H9 (cell line): Measurements from ENCODE around the gene GGT6. TPM values are rescaled to one million over a fixed set of nuclear protein-coding genes. Genes with fewer than 3 reads are reported as not detected.

Experiments
- DNase-seq: peaks from one replicate; pipeline ENCODE4 v3.0.0-alpha.2; 2017
- H2AFZ ChIP-seq: one replicate; pipeline ENCODE4 v1.6.1; 2013; ENCODE audit warnings: mild to moderate bottlenecking, low read length, control low read depth, moderate library complexity
- H2AK5ac ChIP-seq: 2 replicates; pipeline ENCODE4 v1.6.1; 2013; ENCODE audit warnings: low read length, control low read depth, mixed read lengths; ENCODE audit not compliant: insufficient read length
- H2BK120ac ChIP-seq: one replicate; pipeline ENCODE4 v1.6.1; 2013; ENCODE audit warnings: low read depth, mild to moderate bottlenecking, low read length, control low read depth, inconsistent platforms; ENCODE audit not compliant: poor library complexity, severe bottlenecking
- H2BK12ac ChIP-seq: 2 replicates; pipeline ENCODE4 v1.6.1; 2013; ENCODE audit warnings: low read length, control low read depth, mixed read lengths, low read depth; ENCODE audit not compliant: insufficient read length
- H2BK15ac ChIP-seq: 2 replicates; pipeline ENCODE4 v1.6.1; 2013; ENCODE audit warnings: low read depth, low read length, control low read depth
- H2BK20ac ChIP-seq: one replicate; pipeline ENCODE4 v1.6.1; 2013; ENCODE audit warnings: low read depth, mild to moderate bottlenecking, low read length, control low read depth, inconsistent platforms; ENCODE audit not compliant: poor library complexity, severe bottlenecking
- H2BK5ac ChIP-seq: 2 replicates; pipeline ENCODE4 v1.6.1; 2013; ENCODE audit warnings: low read length, control low read depth, mixed read lengths; ENCODE audit not compliant: insufficient read length
- H3K14ac ChIP-seq: 2 replicates; pipeline ENCODE4 v1.6.1; 2013; ENCODE audit warnings: low read length, control low read depth; ENCODE audit not compliant: insufficient read depth
- H3K18ac ChIP-seq: 2 replicates; pipeline ENCODE4 v1.6.1; 2013; ENCODE audit warnings: low read depth, mild to moderate bottlenecking, mixed read lengths, low read length, control low read depth; ENCODE audit not compliant: insufficient read length
- H3K23ac ChIP-seq: 2 replicates; pipeline ENCODE4 v1.6.1; 2013; ENCODE audit warnings: low read length, control low read depth, mixed read lengths, low read depth; ENCODE audit not compliant: insufficient read length
- H3K23me2 ChIP-seq: 2 replicates; pipeline ENCODE4 v1.6.1; 2013; ENCODE audit warnings: low read depth, mild to moderate bottlenecking, mixed read lengths, low read length, control low read depth; ENCODE audit not compliant: insufficient read length, poor library complexity, severe bottlenecking
- H3K27ac ChIP-seq: 2 replicates; pipeline ENCODE4 v1.5.1; 2013; ENCODE audit warnings: low read length, control low read depth, mixed read lengths, low read depth; ENCODE audit not compliant: insufficient read length
- H3K27me3 ChIP-seq: 2 replicates; pipeline ENCODE4 v1.6.1; 2013; ENCODE audit warnings: low read length, control low read depth, inconsistent platforms; ENCODE audit not compliant: insufficient read depth
- H3K4ac ChIP-seq: 2 replicates; pipeline ENCODE4 v1.6.1; 2013; ENCODE audit warnings: low read depth, mild to moderate bottlenecking, control low read depth, inconsistent platforms, low read length, moderate library complexity
- H3K4me1 ChIP-seq: 2 replicates; pipeline ENCODE4 v1.6.1; 2013; ENCODE audit warnings: low read length, control low read depth, inconsistent platforms; ENCODE audit not compliant: insufficient read depth
- H3K4me2 ChIP-seq: 2 replicates; pipeline ENCODE4 v1.6.1; 2013; ENCODE audit warnings: low read length, control low read depth, mixed read lengths; ENCODE audit not compliant: insufficient read length, insufficient read depth
- H3K56ac ChIP-seq: 2 replicates; pipeline ENCODE4 v1.6.1; 2013; ENCODE audit warnings: low read depth, mild to moderate bottlenecking, mixed read lengths, low read length, control low read depth; ENCODE audit not compliant: insufficient read length
- H3K79me1 ChIP-seq: 2 replicates; pipeline ENCODE4 v1.6.1; 2013; ENCODE audit warnings: low read depth, mild to moderate bottlenecking, moderate library complexity, low read length, control low read depth, inconsistent platforms; ENCODE audit not compliant: insufficient read depth, poor library complexity, severe bottlenecking
- H3K79me2 ChIP-seq: 2 replicates; pipeline ENCODE4 v1.6.1; 2013; ENCODE audit warnings: low read length, control low read depth, inconsistent platforms; ENCODE audit not compliant: insufficient read depth
- H3K9ac ChIP-seq: 2 replicates; pipeline ENCODE4 v1.6.1; 2013; ENCODE audit warnings: low read length, control low read depth, mixed read lengths; ENCODE audit not compliant: insufficient read length; ENCODE audit errors: extremely low read depth
- H3K9me3 ChIP-seq: one replicate; pipeline ENCODE4 v1.6.1; 2013; ENCODE audit warnings: low read depth, low read length, inconsistent platforms; ENCODE audit not compliant: control insufficient read depth
- H3T11ph ChIP-seq: one replicate; pipeline ENCODE4 v1.6.1; 2013; ENCODE audit warnings: mild to moderate bottlenecking, low read length, control low read depth, inconsistent platforms
- H4K20me1 ChIP-seq: one replicate; pipeline ENCODE4 v1.6.1; 2013; ENCODE audit not compliant: control insufficient read depth, insufficient read length, insufficient read depth
- H4K5ac ChIP-seq: 2 replicates; pipeline ENCODE4 v1.6.1; 2013; ENCODE audit warnings: low read depth, mild to moderate bottlenecking, mixed read lengths, low read length, control low read depth; ENCODE audit not compliant: insufficient read length
- H4K8ac ChIP-seq: replicated peaks from 2 replicates; pipeline ENCODE4 v1.6.1; 2013; ENCODE audit warnings: low read length, control low read depth, mixed read lengths, low read depth; ENCODE audit not compliant: insufficient read length
- H4K91ac ChIP-seq: 2 replicates; pipeline ENCODE4 v1.6.1; 2013; ENCODE audit warnings: low read depth, mild to moderate bottlenecking, moderate library complexity, mixed read lengths, low read length, control low read depth; ENCODE audit not compliant: insufficient read length
- H3K27ac Mint-ChIP-seq, 3 experiments: 2 replicates in 2 of 3; 3 replicates in 1 of 3; pipeline ENCODE4 v1.8.0; 2020 to 2021; ENCODE audit warnings: mixed read lengths in 3 of 3, mild to moderate bottlenecking in 1 of 3, moderate library complexity in 1 of 3
- H3K27me3 Mint-ChIP-seq: 2 replicates; pipeline ENCODE4 v1.8.0; 2021; ENCODE audit warnings: low read depth, mild to moderate bottlenecking, moderate library complexity, mixed read lengths
- H3K36me3 Mint-ChIP-seq, 3 experiments: 2 replicates in 2 of 3; 3 replicates in 1 of 3; pipeline ENCODE4 v1.8.0; 2020 to 2021; ENCODE audit warnings: low read depth in 3 of 3, mixed read lengths in 3 of 3; ENCODE audit not compliant: insufficient read depth in 1 of 3
- H3K4me1 Mint-ChIP-seq, 2 experiments: 2 replicates each; pipeline ENCODE4 v1.8.0; 2020; ENCODE audit warnings: mixed read lengths in 2 of 2
- H3K4me3 Mint-ChIP-seq, 2 experiments: 2 replicates in 1 of 2; 3 replicates in 1 of 2; pipeline ENCODE4 v1.8.0; 2020 to 2021; ENCODE audit warnings: mild to moderate bottlenecking in 2 of 2, mixed read lengths in 2 of 2, moderate library complexity in 1 of 2
- H3K9me3 Mint-ChIP-seq, 2 experiments: 2 replicates in 1 of 2; 3 replicates in 1 of 2; pipeline ENCODE4 v1.8.0; 2020; ENCODE audit warnings: mild to moderate bottlenecking in 2 of 2, mixed read lengths in 2 of 2, moderate library complexity in 1 of 2
- WGBS: extraction: QIAGEN DNeasy Blood & Tissue Kit; methylation state at CpG from one replicate; pipeline ENCODE4 v1.1.7; 2013; ENCODE audit warnings: missing lambda C conversion rate, low lambda C conversion rate, mixed read lengths; ENCODE audit not compliant: insufficient read length; ENCODE audit errors: extremely low coverage; 5-methylcytosine and 5-hydroxymethylcytosine counted together
- total RNA-seq: library from RNA; stranded (reverse); gene quantifications from 2 replicates; pipeline ENCODE4 v1.2.1, GENCODE V29; 2021
- TF ChIP-seq, protein P1 (sequence below): fragments of 200-600 bp; sonication (generic); conservative IDR thresholded peaks from 3 replicates; pipeline ENCODE4 v1.8.0; 2021; ENCODE audit warnings: antibody characterized with exemption, mild to moderate bottlenecking

The GGT6 gene
- total RNA-seq, 1 experiment from 2014 or later = 0.17 TPM

DNA sequence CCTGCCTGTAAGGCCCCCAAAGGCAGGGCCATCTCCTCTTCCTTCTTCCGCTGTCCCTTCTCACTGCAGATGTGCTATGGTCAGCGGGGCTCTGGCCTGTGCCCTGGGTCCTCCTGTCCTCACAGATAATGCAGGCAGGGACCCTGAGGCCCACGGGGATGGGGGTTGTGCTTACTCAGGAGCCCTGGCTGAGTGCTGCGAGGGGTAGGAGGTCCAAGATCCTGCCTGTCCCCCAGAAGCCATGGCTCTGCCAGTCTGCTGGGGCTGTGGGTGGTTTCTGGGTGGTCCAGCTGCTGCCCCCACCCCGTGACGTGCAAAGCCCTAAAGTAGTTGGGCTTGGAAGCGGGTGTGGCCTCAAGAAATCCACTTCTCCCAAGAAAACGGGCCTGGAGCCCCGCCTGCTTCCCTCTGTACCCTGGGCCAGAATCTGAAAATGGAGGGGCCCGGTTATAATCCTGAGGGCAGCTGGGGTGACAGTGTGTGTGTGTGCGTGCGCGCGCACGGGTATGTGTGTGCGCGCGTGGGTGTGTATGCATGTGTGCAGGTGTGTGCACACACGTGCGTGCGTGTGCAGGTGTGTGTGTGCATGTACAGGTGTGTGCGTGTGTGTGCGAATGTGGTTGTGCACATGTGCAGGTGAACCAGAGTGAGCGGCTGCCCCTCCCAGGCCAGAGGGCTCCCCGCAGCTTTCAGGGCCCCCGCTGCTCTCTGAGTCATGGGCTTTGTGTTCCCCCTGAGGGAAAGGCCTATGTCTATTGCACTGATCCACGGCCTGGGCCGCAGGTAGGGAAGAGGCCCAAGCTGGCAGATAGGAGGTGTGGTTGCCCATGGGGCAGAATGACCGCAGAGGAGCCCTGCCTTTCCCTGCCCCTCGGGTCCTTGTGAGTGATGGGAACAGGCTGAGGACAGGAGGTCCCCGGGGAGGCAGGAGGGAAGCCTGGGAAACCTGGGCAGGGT, 47.9 kb downstream of the GGT6 start:
- Histone ChIP-seq H4K20me1 (no peaks in the 10 kb centered on the region), H3K14ac (no peak overlapping the region; the same call in 1 of the 2 replicates), H2BK5ac (no peak overlapping the region), H3K56ac (no peak overlapping the region), H2BK12ac (no peak overlapping the region), H3K9ac (no peak overlapping the region), H3K18ac (no peak overlapping the region), H3K4me1 (no peaks in the 10 kb centered on the region), H4K91ac (no peak overlapping the region), H4K8ac (no peak overlapping the region), H2BK120ac (no peak overlapping the region), H3K27me3 (no peaks in the 10 kb centered on the region), H3K79me1 (no peaks in the 10 kb centered on the region), H3T11ph (no peak overlapping the region), H2BK15ac (no peak overlapping the region), H3K4me2 (no peak overlapping the region), H3K9me3 (no peaks in the 10 kb centered on the region), H3K23me2 (no peaks in the 10 kb centered on the region), H3K4ac (no peak overlapping the region), H3K27ac (no peak overlapping the region), H3K79me2 (no peaks in the 10 kb centered on the region), H2AK5ac (no peak overlapping the region), H2BK20ac (no peak overlapping the region), H4K5ac (no peak overlapping the region), H3K23ac (no peak overlapping the region), H2AFZ (no peak overlapping the region)
- WGBS = no CpG with 5 or more reads among the region's 31 CpGs
- no peaks in the 10 kb centered on the region for H3K36me3 Mint-ChIP-seq
- no peak for DNase-seq
- no peaks in the 10 kb centered on the region; a peak in 1 of 5 replicates for H3K9me3 Mint-ChIP-seq
- H3K4me1 Mint-ChIP-seq = peaks cover 7 to 20% of the 10 kb centered on the region in 2 experiments
- TF ChIP-seq, protein P1, sequence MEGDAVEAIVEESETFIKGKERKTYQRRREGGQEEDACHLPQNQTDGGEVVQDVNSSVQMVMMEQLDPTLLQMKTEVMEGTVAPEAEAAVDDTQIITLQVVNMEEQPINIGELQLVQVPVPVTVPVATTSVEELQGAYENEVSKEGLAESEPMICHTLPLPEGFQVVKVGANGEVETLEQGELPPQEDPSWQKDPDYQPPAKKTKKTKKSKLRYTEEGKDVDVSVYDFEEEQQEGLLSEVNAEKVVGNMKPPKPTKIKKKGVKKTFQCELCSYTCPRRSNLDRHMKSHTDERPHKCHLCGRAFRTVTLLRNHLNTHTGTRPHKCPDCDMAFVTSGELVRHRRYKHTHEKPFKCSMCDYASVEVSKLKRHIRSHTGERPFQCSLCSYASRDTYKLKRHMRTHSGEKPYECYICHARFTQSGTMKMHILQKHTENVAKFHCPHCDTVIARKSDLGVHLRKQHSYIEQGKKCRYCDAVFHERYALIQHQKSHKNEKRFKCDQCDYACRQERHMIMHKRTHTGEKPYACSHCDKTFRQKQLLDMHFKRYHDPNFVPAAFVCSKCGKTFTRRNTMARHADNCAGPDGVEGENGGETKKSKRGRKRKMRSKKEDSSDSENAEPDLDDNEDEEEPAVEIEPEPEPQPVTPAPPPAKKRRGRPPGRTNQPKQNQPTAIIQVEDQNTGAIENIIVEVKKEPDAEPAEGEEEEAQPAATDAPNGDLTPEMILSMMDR = no peak
- H3K4me3 Mint-ChIP-seq = no peak overlapping the region
- no peak overlapping the region; a peak in 2 of 7 replicates for H3K27ac Mint-ChIP-seq
- H3K27me3 Mint-ChIP-seq = peaks cover 25% of the 10 kb centered on the region
